GM19351 (cell line): ENCODE measurements around the gene LY6G5B.

ENCODE experiments used
- ATAC-seq: cut with Tn5 transposase; IDR thresholded peaks from one replicate; pipeline ENCODE4 v1.9.1; 2021; ENCODE audit warnings: mild to moderate bottlenecking, moderate library complexity; ENCODE audit not compliant: unreplicated experiment

The LY6G5B gene

DNA sequence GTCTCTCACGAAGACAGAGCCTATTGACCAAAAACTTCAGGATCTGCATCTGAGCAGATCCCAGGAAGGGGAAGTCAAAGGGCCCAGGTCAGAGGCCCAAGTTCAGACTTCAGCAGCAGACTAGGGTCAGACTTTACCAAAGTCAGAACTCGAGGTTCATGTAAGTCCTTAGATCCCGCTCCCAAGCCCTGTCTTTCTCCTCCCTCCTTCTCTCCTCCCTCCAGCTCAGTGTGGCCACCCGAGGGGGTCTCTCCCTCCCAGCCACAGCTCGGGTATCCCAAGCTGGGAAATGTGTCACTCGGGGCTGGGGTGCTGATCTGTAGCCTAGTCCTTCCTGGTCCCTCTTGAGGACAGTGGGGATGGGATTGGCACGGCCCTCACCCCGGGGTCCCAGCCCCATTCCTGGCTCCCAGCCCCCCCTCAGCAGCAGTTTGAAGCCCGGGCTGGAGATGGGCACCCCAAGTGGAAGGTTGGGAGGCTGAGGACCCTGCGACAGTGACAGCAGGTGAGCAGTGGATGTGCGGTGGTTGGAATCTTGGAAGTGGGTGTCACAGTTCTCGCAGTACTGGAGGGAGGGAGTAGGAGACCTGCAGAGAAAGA is 7.6 kb upstream of the LY6G5B start:
- no peak for ATAC-seq

DNA sequence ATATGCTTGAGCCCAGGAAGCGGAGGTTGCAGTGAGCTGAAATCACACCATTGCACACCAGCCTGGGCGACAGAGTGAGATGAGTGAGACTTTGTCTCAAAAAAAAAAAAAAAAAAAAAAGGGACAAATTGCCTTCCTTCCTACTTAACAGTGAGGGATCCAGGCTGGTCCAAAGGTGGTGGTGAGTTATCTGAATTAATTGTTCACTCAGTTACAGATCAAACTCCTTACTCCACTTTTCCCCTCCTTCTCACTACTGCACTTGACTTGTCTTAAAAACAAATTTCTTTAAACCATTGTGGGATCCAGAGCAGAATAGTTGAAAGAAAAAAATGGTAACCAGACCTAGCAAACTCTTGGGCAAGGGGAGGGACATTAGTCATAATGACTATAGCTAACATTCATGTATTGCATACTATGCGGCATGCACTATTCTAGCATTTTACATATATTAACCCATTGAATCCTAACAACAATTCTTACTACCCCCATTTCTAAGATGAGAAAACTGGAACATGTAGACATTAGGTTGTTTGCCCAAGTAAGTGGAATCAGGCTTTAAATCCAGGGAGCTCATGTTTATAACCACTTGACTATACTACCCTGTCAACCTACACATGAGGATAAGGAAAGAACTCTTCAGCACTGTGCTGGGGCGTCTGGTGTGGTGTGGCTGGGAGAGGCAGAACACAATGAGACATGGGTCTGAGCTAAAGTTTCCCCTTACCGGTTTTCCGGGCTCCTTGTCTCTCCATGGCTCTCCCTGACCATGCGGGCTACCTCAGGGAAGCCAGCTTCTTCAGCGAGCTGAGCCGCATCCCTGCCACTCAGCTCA is 6.4 kb upstream of the LY6G5B start:
- ATAC-seq: no peak

DNA sequence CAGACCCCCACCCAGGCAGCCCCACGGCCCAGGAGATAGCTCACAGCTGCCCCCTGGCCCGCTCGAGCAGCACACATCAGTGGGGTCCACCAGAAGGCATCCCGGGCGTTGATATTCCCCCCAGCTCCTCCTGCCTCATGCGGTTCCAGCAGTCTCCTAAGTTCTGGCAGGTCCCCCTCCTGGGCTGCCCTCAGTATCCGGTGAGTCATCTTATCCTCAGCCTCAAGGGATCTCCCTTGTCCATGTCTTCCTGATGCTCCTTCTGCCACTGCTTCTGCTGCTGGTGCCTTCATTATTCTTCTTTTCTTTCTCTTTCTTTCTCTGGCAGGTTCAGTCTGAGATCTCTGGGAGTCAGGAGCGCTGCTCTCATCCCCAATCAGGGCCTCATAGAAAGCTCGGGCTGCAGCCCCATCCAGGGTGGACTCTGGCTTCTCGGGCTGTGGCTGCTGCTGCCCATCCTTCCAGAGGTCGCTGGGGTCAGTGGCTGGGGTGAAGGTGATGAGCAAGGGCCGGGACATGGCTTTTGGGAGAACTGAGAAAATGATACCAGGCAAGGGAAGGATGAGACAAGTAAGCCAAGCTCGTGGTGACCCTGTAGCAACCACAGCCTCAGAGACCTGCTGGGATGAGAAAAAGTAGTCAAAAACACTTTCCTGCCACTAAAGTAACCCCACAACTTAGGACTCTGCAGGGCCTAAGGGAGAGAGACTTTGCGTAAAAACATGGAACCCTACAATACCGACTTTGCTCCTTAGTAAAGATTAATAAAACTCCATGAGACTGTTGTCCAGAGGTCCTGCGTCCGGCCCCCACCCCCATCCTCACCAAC is 5.6 kb upstream of the LY6G5B start:
- ATAC-seq: no peak

DNA sequence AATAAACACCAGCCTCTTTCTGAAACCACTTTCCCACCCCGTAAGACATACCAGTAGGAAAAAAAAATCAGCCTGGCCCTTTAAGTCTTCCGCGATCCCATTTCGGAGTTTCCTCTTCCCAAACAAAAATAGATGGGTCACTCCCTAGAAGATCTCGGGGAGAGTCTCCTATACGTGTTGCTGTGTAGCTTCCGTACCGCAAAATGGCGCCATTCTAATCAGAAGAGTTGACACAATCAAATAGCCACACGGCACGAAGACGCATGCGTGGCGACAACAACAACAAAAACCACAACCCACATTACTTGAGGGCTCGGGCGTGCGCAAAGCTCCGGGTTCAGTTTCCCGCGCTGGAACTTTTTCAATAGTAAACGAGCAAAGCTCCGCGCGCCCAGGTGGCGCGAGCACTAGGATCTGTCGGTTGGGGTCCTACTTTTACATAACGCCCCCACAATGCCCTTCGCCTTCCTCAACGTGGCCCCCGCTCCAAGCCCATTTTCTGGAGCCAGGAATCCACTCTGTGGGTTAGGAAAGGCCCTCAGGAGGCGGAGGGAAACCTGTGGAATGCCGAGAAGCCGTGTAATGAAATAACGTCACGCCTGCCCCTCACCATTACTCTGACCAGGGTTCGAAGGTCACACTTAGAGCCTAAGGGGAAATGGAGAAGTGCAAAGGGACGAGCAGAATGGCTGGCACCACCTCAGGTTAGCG is 4.8 kb upstream of the LY6G5B start, which contains the start of gene GPANK1:
Gene GPANK1, minus strand, starts transcription at position 208 of the 711 bp plus-strand sequence. CDS start 519 bp downstream, outside the sequence.
- ATAC-seq: no peak

DNA sequence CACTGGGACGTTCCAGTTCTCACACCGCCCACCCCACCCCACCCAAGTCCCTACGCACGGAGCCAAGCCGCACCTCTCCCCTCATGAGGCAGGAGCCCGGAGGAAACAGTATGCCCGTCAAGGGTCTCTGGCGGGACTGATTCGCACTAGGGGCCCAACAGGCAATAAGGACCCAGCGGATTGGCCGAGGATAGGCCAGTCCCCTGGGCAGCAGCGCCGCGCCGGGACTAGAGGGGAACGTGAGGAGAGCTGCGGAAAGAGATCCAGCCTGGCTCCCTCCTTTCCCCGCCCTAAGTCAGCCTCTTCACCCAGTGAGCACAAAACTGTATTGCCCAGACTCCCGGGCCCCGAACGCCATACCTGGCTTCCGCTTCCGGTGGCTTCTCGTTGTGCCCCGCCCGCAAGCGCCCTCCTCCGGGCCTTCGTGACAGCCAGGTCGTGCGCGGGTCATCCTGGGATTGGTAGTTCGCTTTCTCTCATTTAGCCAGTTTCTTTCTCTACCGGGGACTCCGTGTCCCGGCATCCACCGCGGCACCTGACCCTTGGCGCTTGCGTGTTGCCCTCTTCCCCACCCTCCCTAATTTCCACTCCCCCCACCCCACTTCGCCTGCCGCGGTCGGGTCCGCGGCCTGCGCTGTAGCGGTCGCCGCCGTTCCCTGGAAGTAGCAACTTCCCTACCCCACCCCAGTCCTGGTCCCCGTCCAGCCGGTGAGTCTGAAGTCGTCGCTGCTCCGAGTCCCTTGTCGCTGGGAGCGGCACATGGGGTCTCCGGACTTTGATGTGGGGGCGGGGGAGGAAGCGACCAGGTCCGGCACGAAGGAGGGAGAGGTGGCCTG is 4.1 kb upstream of the LY6G5B start, which contains the start of gene CSNK2B:
Gene CSNK2B, plus strand, starts transcription at position 580 of the 836 bp plus-strand sequence. CDS start 752 bp downstream, outside the sequence.
- peak; percentile 79 for ATAC-seq

DNA sequence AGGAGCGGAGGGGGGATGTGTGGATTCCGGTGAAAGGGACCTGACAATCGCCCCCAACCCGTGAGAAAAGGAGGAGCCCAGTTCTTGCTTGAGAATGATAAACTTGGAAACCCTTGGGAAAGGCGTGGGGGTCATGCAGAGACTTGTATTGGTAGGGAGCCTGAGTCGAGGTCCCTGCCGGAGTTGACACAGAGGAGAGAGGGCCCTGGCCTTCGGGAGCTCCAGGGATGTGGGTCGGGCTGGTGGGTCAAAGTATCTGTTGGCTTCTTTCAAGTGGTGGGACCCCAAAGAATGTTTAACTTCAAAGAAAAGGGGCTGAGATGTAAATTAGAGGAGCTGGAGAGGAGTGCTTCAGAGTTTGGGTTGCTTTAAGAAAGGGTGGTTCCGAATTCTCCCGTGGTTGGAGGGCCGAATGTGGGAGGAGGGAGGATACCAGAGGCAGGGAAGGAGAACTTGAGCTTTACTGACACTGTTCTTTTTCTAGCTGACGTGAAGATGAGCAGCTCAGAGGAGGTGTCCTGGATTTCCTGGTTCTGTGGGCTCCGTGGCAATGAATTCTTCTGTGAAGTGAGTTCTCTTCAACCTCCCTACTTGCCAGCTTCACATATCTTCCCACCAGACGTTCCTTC is 3.3 kb upstream of the LY6G5B start:
- no peak for ATAC-seq

DNA sequence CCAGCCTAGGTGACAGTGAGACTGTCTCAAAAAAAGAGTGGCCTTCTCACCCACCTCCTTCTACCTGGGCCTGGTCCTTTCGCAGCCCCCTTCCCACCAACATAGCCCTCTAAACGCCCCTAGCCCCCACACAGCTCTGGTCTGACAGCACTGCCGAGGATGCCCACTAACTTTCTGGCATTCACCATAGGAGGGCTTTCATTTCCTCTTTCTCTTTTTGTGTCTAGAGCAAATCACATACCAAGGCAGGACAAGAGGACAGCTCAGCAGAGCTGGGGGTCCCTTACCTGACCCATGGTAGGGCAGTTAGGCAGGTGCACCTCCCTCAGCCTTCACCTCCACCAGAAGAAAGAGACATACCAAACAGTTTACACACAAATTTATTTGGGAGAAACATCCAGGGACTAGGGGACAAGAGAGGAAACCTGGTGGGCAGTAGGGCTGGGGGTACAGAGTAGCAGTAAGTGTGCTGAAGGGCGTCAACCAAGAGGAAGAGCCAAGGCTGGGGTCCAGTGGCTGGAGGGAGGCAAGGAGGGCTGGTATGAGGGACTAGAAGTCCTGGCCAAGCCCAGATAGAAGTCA is 6.6 kb downstream of the LY6G5B start:
- ATAC-seq: no peak

DNA sequence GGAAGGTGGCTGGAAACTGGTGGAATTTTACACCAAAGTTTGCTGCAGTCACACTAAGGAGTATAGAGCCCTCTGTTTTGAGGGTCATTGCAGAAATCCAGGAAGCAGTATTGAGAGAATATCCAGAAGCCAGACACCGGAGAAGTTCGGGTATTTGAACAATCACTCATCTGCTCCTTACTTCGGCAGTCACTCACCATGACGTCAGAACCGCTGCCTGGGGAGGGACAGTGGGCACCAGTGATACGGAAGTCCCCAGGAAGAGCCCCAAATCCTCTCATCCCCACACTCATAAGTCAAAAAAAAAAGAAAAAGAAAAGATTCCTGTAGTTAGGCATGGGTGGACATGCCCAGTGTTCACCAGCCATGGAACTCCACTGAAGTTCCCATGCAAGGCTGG is 7.1 kb downstream of the LY6G5B start:
- no peak for ATAC-seq

DNA sequence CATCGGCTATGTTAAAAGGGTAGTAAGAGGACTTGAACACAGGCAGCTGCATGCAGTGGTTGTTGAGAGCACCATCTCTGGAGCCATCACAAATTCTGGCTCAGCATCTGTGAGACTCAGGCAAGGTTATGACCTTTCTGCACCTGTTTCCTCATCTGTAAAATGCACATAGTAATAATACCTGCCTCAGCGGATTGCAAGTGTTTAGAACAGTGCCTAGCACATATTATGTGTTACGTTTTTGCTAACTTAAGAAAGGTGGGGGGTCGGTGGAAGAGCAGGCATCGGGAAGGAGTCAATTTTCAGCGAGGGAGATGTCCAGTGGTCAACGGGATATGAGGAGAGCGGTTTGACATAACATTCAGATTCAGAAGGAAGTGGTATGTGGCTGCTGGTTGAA is 8.2 kb downstream of the LY6G5B start:
- no peak for ATAC-seq

DNA sequence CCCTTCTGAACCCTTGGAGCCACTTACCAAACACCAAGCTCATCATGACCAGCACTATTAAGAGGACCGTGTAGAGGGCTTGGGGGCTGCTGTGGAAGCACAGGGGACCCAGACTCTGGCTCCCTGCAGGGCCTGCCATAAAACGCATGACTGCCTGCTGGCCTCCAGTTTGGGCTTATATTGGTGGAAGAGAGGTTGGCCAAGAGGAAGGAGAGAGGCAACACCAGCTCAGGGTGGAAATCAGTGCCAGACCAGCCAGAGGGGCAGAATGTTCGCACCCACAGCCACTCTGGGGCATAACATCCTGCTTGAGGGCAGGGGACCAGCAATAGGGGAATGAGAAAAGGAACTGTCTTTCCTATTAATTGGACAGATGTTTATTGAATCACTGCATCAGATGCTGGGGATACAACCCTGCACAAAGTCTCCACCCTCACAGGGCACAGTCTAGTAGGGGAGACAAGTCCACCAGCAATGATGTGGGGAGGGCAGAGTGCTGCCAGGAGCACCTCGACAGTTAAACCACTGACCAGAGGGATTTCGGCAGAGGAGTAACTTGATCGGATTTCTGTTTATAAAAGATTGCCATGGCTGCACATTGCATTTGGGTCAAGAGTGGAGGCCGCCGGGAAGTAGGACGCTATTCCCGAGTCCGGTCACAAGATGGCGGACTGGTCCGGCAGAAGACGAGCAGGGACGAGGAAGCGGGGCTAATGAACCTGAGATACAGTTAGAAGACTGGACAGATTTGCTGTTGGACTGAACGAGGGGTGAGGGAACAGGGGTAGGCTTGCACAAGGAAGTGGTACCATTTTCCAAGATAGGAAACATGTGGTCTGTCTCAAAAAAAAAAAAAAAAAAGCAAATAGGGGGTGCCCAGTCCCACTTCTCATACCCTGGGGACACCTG is 10.7 kb downstream of the LY6G5B start, which contains the start of gene LY6G5C:
Gene LY6G5C, minus strand, starts transcription at position 842 of the 909 bp plus-strand sequence. Its CDS starts 694 bp downstream, at position 148.
- no peak for ATAC-seq

DNA sequence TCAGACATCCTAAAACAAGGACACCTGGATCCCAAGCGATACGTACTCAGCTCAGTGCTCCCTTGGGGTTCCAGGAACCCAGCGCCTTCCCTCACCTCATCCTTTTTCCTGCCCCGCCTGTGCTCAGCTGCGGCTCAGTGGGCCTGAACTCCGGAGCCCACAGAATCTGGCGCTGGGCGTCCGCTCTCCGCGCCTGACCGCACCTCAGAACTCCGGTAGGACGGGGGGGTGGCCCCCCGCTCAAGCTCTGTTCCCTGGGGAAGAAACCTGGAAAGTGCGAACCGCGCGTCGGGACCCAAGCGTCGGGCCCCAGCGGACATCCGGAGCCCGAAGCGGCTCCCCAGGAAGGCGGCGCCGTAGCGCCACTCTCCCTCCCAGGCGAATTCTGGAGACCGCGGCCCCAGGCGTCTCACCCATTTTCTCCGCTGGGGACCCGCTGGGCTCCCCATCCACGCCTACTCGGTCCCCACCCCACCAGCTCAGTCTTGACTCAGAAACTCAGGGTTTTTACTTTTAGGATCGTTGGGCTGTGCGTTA is 11.4 kb downstream of the LY6G5B start:
- ATAC-seq: no peak

DNA sequence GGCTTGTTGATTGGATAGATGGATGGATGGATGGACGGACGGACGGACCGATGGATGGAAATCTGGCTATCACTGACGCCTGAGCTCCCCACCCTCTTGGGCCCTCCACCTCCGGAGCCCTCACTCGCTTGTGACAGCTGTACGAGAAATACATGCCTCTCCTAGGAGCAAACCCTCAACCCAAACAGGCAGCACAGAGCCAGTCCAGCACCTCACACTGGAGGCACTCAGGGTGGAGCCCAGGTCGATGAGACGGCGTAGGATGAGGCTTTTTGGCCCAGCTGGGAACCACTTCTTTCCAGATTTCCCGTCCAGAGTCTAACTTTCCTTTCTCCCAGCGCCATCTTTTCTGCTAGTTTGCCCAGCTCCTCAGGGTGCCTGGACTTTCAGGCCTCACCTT is 13.8 kb downstream of the LY6G5B start:
- no peak for ATAC-seq

DNA sequence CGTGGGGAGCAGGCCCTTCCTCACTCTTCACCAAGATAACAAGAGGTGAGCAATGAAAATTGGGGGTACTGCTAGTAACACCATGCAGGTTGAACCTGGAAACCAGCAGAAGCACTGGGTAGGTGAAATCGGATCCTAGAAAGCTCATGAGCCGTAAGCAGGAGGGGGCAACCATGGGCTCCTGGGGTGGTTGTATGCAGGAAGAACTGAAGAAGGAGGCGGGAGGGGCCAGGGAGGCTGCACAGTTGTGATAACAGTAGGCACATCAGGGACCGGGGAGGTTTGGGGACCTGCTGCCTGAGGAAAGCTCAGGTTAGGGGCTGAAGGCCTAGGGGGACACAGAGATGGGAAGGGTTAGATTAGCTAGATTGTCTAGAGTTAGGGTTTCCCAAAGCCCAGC is 16.7 kb downstream of the LY6G5B start:
- ATAC-seq: no peak

DNA sequence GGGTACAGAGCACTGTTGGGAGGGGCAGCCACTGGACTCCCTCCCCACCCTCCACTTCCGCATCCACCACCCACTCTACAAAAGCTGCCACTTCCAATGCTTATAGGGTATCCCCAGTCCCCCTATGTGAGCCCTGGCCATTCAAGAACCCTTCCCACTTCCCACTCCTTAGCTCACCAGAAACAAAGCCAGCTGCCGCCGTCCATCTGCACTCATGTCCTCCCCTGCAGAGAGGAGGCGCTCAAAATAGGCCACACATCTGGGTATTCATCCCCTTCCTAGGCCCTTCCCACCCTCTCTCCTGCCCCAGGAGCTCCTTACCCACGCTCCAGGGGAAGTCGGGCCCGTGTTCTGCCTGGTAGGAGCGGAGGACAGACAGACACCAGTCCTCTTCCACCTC is 17.5 kb downstream of the LY6G5B start:
- ATAC-seq: no peak

DNA sequence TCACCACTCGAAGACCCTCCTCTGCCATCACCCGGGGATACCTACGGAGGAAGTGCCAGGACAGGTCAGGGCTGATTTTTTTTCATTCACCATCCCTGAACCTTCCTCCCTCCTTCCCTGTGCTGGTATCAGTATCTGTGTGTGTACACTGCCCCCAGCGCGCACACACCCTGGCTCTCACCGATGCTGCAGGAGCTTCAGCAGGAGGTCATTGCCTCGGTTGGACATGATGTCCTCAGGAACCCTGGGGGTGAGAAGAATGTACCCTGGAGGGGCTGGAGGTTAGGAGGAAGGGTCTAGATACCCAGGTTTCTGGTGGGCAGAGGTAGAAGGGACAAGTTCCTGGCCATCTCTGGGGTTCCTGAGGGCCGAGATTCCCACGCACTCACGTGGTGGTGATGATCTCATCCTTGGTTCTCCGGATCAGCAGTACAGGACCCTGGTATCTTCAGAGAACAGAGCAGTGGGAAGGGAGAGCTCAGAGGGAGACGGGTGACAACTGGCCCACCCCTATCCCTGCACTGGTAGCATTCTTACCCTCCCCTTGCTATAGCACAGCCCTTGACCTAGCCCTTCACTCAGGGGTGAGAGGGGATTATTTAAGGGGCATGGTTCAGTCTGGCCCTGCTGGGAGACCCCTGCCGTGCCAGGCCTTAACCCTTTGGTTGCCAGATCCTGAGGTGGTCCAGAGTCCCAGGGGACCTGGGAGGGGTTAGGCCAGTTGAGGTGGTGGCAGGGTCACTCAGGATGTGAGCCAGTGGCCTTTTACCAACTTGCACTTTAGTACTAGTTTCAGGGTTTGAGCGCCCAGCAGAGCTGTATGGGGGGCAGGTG is 18.3 kb downstream of the LY6G5B start:
- no peak for ATAC-seq

DNA sequence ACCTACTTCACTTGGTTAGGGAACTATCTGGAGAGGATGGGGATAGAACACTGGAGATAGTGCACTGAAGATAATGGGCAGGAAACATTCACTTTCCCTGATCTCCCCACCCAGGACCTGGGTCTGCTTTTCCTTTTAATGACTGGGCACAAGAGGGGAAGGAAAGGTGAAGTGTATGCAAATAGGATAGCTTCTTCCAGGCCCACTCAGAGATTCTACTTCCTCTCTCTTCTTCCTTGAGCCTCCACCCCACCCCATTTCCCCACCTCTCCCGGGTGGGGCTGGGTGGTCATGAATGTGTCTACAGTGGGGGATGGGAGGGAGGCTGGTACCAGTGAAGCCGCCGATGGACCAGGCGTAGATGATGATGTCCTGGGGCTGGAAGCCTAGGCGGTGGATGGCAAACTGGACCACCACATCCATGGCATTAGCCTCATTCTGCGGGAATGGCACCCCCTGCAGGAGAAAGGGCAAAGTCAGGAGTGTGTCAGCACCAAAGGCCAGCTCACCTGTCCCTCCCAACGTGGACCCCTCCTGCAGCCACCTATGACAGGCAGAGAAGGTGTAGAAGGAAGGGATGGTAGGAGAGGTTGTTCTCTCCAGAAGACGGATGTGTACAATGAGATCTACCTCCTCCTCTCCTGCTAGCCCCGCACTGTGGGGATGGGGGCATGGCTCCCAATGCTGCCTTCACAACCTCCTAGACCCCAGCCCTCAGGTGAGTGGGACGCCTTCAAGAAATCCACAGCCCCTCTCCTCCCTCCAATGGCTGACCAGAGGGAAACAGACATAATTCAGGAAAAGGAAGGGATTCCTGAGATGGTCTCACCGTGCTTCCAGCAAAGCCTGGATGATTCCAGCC is 19.7 kb downstream of the LY6G5B start:
- no peak for ATAC-seq
